ENCODE measurements around the gene NNT. TPM values are rescaled to one million over a fixed set of nuclear protein-coding genes. Genes with fewer than 3 reads are reported as not detected.

NNT gene
- total and polyA plus RNA-seq, 10 donors: 9.7 to 70.9 (median 52.9) TPM

- intact Hi-C loops (cut with DNase I; ENCODE audit: low total_unique reads): no loop called here
- no peak overlapping the region for H3K4me3 ChIP-seq
- no peaks in the 10 kb centered on the region for H3K27me3 ChIP-seq (replicated peaks in 1 of 7)
- H3K4me1 ChIP-seq: no peaks in the 10 kb centered on the region
- no peak overlapping the region for H3K27ac ChIP-seq
- WGBS, 5 donors: 83 to 95% (median 87%) methylated on average over 2 of the region's 2 CpGs
- H3K9me3 ChIP-seq: peaks cover 0 to 25% (median 4%) of the 10 kb centered on the region in 8 donors
- no peaks in the 10 kb centered on the region for H3K36me3 ChIP-seq
- no peak for DNase-seq
- TF ChIP-seq POLR2AphosphoS5 (IDR thresholded peaks at IDR 0.05) (no peak), POLR2A (IDR thresholded peaks at IDR 0.05) (no peak)
- TF ChIP-seq, protein P1, sequence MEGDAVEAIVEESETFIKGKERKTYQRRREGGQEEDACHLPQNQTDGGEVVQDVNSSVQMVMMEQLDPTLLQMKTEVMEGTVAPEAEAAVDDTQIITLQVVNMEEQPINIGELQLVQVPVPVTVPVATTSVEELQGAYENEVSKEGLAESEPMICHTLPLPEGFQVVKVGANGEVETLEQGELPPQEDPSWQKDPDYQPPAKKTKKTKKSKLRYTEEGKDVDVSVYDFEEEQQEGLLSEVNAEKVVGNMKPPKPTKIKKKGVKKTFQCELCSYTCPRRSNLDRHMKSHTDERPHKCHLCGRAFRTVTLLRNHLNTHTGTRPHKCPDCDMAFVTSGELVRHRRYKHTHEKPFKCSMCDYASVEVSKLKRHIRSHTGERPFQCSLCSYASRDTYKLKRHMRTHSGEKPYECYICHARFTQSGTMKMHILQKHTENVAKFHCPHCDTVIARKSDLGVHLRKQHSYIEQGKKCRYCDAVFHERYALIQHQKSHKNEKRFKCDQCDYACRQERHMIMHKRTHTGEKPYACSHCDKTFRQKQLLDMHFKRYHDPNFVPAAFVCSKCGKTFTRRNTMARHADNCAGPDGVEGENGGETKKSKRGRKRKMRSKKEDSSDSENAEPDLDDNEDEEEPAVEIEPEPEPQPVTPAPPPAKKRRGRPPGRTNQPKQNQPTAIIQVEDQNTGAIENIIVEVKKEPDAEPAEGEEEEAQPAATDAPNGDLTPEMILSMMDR (IDR thresholded peaks at IDR 0.05 in 8 of 11, conservative IDR thresholded peaks at IDR 0.05 in 3 of 11): no peak
Measured at GRCh38 chr5:43750809-43751208, 147.8 kb downstream of the NNT start.

- H3K27ac ChIP-seq: no peak overlapping the region
- no peaks in the 10 kb centered on the region for H3K27me3 ChIP-seq (replicated peaks in 1 of 7)
- DNase-seq: no peak
- peaks cover 0 to 28% (median 13%) of the 10 kb centered on the region in 8 donors for H3K9me3 ChIP-seq
- TF ChIP-seq, protein P1 (IDR thresholded peaks at IDR 0.05 in 8 of 11, conservative IDR thresholded peaks at IDR 0.05 in 3 of 11): no peak
- TF ChIP-seq POLR2A (IDR thresholded peaks at IDR 0.05) (no peak), POLR2AphosphoS5 (IDR thresholded peaks at IDR 0.05) (no peak)
- intact Hi-C loops (cut with DNase I; ENCODE audit: low total_unique reads): no loop called here
- WGBS, 5 donors: 71 to 89% (median 76%) methylated on average over 2 of the region's 2 CpGs
- H3K4me3 ChIP-seq: no peak overlapping the region
- H3K4me1 ChIP-seq: no peaks in the 10 kb centered on the region
- no peaks in the 10 kb centered on the region for H3K36me3 ChIP-seq
Measured at GRCh38 chr5:43753069-43753468, 150.1 kb downstream of the NNT start.

Other genes with a start within 250 kb of the NNT start
- gene CCL28, start 190.8 kb upstream of the NNT start, total RNA-seq: 10 to 100 TPM in 6 of 7 donors, 1 to 10 TPM in 1; 7.2 to 17.1 (median 13.1) TPM
- 1 to 10 TPM; 3.7 to 4.9 (median 4.0) TPM for gene CCL28, start 190.8 kb upstream of the NNT start, polyA plus RNA-seq
- gene TMEM267, start 119.3 kb upstream of the NNT start, total RNA-seq: 10 to 100 TPM in 6 of 7 donors, 1 to 10 TPM in 1; 9.2 to 18.0 (median 10.7) TPM
- gene TMEM267, start 119.3 kb upstream of the NNT start, polyA plus RNA-seq: 10 to 100 TPM; 10.2 to 14.4 (median 11.7) TPM
- gene C5orf34, start 88.0 kb upstream of the NNT start, total RNA-seq: 1 to 10 TPM; 1.7 to 4.3 (median 2.7) TPM
- gene C5orf34, start 88.0 kb upstream of the NNT start, polyA plus RNA-seq: 1 to 10 TPM; 1.2 to 2.5 (median 1.7) TPM
- 10 to 100 TPM; 36.9 to 65.2 (median 50.7) TPM for gene PAIP1, start 46.1 kb upstream of the NNT start, total RNA-seq
- 10 to 100 TPM; 24.9 to 38.4 (median 29.9) TPM for gene PAIP1, start 46.1 kb upstream of the NNT start, polyA plus RNA-seq

Data from spleen (tissue), 11 donors.